Body of pancreas (tissue), 4 donors: ENCODE data around the gene EPRS1. TPM values are rescaled to one million over a fixed set of nuclear protein-coding genes. Genes with fewer than 3 reads are reported as not detected.

ENCODE experiments used
- ATAC-seq: fragments of 150-250 bp; one replicate; pipeline ENCODE4 v1.9.1; 2016
- DNase-seq, 4 donors: peaks; one replicate each; pipeline ENCODE4 v3.0.0-alpha.2; 2019
- H3K27ac ChIP-seq, 4 donors: fragments of 200-600 bp; sonication (generic); 1 replicate in 3 of 4; 2 replicates in 1 of 4; pipeline versions ENCODE4 v1.5.1 to v1.6.1; 2016 to 2019; ENCODE audit warnings: mild to moderate bottlenecking in 1 of 4, mixed read lengths in 1 of 4, moderate library complexity in 1 of 4
- H3K27me3 ChIP-seq, 2 donors: fragments of 200-600 bp; sonication (generic); one replicate each; pipeline ENCODE4 v1.6.0; 2016; ENCODE audit warnings: mild to moderate bottlenecking in 1 of 2
- H3K36me3 ChIP-seq, 2 donors: fragments of 200-600 bp; sonication (generic); replicated peaks in 1 of 2; 2 replicates each; pipeline ENCODE4 v1.5.1; 2016; ENCODE audit warnings: low read depth in 2 of 2; ENCODE audit not compliant: insufficient read depth in 1 of 2
- H3K4me1 ChIP-seq: fragments of 200-600 bp; sonication (generic); one replicate; pipeline ENCODE4 v1.6.0; 2016
- H3K4me3 ChIP-seq, 2 donors: fragments of 200-600 bp; sonication (generic); 1 replicate in 1 of 2; 2 replicates in 1 of 2; pipeline ENCODE4 v1.5.1; 2016 to 2019
- H3K9me3 ChIP-seq, 3 donors: fragments of 200-600 bp; sonication (generic); 1 replicate in 2 of 3; 2 replicates in 1 of 3; pipeline ENCODE4 v1.5.1; 2016
- CTCF ChIP-seq, 7 experiments: fragments of 450-650 bp in 4 of 7; fragments of 200-600 bp in 3 of 7; sonication (generic) in 3 of 7; IDR thresholded peaks; one replicate each; pipeline ENCODE4 v1.5.1; 2016 to 2019; ENCODE audit warnings: antibody characterized with exemption in 7 of 7
- POLR2A ChIP-seq, 3 donors: fragments of 450-650 bp; IDR thresholded peaks; one replicate each; pipeline ENCODE4 v1.6.1; 2016; ENCODE audit warnings: antibody characterized with exemption in 3 of 3, mild to moderate bottlenecking in 2 of 3
- WGBS, 2 donors: methylation state at CpG; one replicate each; pipeline ENCODE4 v1.1.5; 2017; 5-methylcytosine and 5-hydroxymethylcytosine counted together
- intact Hi-C: fragments of 100-400 bp; cut with DNase I; formaldehyde crosslinking; loops from one replicate; pipeline ENCODE4 v1.15.1; 2023
- total RNA-seq, 2 donors: library from RNA; depleted of rRNA; stranded (reverse); fragments of >200 nt; gene quantifications; one replicate each; pipeline ENCODE4 v1.1.0, GENCODE V29; 2016

The EPRS1 gene
- total RNA-seq, 2 donors from 2014 or later: 33.0 to 37.6 TPM

- no peak overlapping the region for H3K27ac ChIP-seq
- intact Hi-C loops: loop anchor here (10.0 kb wide), 1 partner anchor 54 kb away; no protein-coding TSS in a partner anchor
- DNase-seq (no peak), ATAC-seq (no peak)
- TF ChIP-seq CTCF (IDR thresholded peaks at IDR 0.05): no peak
- H3K9me3 ChIP-seq: no peaks in the 10 kb centered on the region
- H3K4me3 ChIP-seq: no peak overlapping the region
- no peaks in the 10 kb centered on the region for H3K4me1 ChIP-seq
- no peaks in the 10 kb centered on the region for H3K27me3 ChIP-seq
- WGBS, 2 donors: 63 to 68% methylated on average over 4 of the region's 4 CpGs
- peaks cover 6 to 30% of the 10 kb centered on the region in 2 donors for H3K36me3 ChIP-seq
These were observed 17.9 kb downstream of the EPRS1 start for GRCh38 chr1:220028346-220028895.

GRCh38 chr1:220019071-220019470 is 27.2 kb downstream of the EPRS1 start:
- no peak for DNase-seq
- Histone ChIP-seq H3K4me1 (no peaks in the 10 kb centered on the region), H3K4me3 (no peak overlapping the region), H3K27me3 (no peaks in the 10 kb centered on the region), H3K9me3 (no peaks in the 10 kb centered on the region), H3K27ac (no peak overlapping the region), H3K36me3 (peaks cover 13 to 23% of the 10 kb centered on the region in 2 donors)
- TF ChIP-seq CTCF (IDR thresholded peaks at IDR 0.05) (no peak), POLR2A (IDR thresholded peaks at IDR 0.05) (no peak)
- intact Hi-C loops: no loop called here
- no peak for ATAC-seq

GRCh38 chr1:220013497-220013896 is 32.8 kb downstream of the EPRS1 start:
- DNase-seq (no peak), ATAC-seq (no peak)
- no peaks in the 10 kb centered on the region for H3K27me3 ChIP-seq
- peaks cover 15 to 21% of the 10 kb centered on the region in 2 donors for H3K36me3 ChIP-seq
- TF ChIP-seq POLR2A (IDR thresholded peaks at IDR 0.05) (no peak), CTCF (IDR thresholded peaks at IDR 0.05) (no peak)
- H3K27ac ChIP-seq: no peak overlapping the region
- H3K9me3 ChIP-seq: no peaks in the 10 kb centered on the region
- intact Hi-C loops: no loop called here
- H3K4me1 ChIP-seq: no peaks in the 10 kb centered on the region
- WGBS, 2 donors: 70 to 81% methylated on average over 3 of the region's 3 CpGs
- no peak overlapping the region for H3K4me3 ChIP-seq

GRCh38 chr1:220012259-220012658 is 34.0 kb downstream of the EPRS1 start:
- Histone ChIP-seq H3K4me3 (no peak overlapping the region), H3K9me3 (no peaks in the 10 kb centered on the region), H3K27ac (no peak overlapping the region), H3K27me3 (no peaks in the 10 kb centered on the region), H3K36me3 (peaks cover 13 to 17% of the 10 kb centered on the region in 2 donors), H3K4me1 (no peaks in the 10 kb centered on the region)
- intact Hi-C loops: no loop called here
- TF ChIP-seq POLR2A (IDR thresholded peaks at IDR 0.05) (no peak), CTCF (IDR thresholded peaks at IDR 0.05) (no peak)
- no peak for DNase-seq
- no peak for ATAC-seq
- 64 to 76% methylated on average over 3 of the region's 3 CpGs for WGBS, 2 donors

GRCh38 chr1:220011620-220012019 is 34.7 kb downstream of the EPRS1 start:
- H3K4me3 ChIP-seq: no peak overlapping the region
- TF ChIP-seq CTCF (IDR thresholded peaks at IDR 0.05) (no peak), POLR2A (IDR thresholded peaks at IDR 0.05) (no peak)
- intact Hi-C loops: no loop called here
- no peaks in the 10 kb centered on the region for H3K4me1 ChIP-seq
- no peaks in the 10 kb centered on the region for H3K27me3 ChIP-seq
- H3K27ac ChIP-seq: no peak overlapping the region
- ATAC-seq (no peak), DNase-seq (no peak)
- no peaks in the 10 kb centered on the region for H3K9me3 ChIP-seq
- peaks cover 7 to 17% of the 10 kb centered on the region in 2 donors for H3K36me3 ChIP-seq
